GM21717 (cell line): Measurements from ENCODE around the gene TEX28.
"Not testable (repeated sequence)": the region's sequence is repeated elsewhere in the genome, so short reads cannot be mapped to it uniquely, and the experiment has no call there.

Experiments
- ATAC-seq: cut with Tn5 transposase; IDR thresholded peaks from one replicate; pipeline ENCODE4 v1.9.1; 2021; ENCODE audit warnings: mild to moderate bottlenecking, moderate library complexity; ENCODE audit not compliant: unreplicated experiment

TEX28 gene

DNA sequence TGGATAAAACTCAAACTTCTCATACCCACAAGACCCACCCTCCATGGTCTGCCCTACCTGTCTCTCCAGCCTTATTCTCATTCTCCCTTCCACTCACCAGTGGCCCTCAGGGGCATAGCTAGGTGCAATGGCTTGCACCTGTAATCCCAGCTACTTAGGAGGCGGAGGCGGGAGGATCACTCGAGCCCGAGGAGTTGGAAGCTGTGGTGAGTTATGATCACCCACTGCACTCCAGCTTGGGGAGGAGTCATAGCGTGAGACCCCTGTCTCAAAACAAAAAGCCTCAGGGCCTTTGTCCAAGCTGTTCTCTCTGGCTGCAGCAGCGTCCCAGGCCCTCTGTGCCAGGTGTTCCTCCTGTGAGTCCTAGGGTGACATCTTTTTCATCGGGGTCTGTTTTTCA is 17.2 kb upstream of the TEX28 start:
- no peak for ATAC-seq

DNA sequence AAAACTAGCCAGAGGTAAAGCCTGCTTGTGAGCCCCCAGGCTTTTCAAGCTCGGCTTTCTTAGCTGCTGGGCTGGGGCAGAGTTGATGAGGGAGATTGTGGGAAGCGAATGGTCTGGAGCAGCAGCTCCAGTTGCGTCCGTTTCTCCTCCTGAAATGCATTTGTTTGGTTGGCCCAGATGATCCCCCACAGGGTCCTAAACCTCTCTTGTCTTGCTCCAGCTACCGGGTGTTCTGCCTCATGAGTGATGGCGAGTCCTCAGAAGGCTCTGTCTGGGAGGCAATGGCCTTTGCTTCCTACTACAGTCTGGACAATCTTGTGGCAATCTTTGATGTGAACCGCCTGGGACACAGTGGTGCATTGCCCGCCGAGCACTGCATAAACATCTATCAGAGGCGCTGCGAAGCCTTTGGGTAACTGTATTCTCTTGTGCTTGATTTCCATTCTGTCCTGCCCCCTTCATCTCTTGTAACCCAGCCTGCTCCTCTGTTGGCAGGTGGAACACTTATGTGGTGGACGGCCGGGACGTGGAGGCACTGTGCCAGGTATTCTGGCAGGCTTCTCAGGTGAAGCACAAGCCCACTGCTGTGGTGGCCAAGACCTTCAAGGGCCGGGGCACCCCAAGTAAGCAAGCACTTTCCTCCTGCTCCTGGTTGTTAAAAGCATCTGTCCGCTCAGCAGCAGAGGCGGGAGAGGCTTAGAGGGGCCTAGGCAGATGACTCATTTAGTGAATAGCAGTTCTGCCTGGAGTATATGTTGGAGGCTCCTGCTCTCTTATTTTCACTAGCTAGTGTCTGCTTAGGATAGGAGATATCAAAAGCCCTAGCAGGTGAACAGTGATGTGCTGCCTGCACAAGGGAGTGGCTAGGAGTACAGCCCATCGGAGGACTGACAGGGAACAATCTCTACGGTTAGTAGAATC is 16.0 kb upstream of the TEX28 start:
- no peak for ATAC-seq

DNA sequence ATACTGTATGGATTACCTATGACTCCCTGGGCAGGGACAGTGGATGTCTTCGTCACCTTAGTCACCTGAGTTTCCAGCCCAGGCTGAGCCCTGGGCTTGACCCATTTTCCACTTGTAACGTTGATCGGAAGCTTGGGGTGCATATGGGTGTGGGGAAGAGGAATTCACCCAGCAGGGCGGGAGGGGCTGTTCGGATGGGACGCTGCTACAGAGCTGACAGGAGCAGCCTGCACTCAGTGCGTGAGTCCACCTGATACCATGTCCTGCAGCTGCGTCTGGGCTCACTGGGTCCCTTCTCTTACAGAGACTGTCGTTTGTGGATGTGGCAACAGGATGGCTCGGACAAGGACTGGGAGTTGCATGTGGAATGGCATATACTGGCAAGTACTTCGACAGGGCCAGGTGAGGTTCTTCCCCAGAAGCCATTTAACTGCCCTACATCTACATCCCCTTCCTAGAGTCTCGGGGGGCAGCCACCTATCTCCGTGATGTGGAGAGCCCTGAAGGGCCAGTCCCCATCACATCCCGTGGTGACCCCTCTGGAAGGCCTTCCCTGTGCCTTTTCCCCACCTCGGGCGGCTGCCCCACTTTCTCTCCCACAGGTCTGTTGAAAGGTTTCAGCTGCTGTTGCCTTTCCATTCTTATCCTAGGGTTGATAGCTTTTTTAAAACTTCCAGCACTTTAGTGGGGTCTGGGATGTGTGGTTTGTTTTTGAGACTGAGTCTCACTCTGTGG is 14.3 kb upstream of the TEX28 start:
- no peak for ATAC-seq

DNA sequence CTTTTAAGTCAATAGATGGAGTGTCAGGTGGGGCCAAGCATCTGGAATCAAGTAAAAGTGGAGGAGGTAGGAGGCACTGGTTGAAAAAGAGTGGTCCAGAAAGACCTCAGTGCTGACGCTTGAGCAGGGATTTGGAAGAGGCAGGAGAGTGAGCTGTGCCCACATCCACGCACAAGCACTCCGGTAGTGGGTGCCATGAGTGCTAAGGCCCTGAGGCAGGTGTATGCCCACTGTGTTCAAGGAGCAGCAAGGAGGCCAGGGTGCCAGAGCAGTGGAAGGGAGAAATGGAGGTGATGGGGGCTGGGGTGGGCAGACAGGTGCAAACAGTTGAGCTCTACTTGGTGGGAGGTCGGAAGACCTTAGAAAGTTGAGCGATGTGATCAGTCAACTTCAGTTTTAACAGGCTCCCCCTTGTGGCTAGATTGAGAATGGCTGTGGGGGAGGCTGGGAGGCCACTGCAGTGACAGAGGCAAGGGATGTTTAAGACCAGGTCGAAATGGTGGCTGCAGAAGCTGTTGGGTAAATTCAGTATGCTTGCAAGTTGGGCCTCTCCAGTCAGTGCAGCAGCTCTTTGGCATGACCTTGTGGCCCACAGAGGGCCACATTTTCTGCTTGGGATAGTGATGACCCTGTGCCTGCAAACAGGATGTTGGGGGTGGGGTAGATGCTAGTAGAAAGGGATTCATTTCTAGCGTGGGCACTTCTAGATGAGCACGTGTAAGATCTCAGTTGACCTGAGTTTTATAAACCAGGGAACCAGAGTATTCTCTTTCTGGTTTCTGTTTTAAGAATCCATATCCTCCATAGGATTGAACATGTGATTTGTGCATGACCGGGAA is 13.4 kb upstream of the TEX28 start:
- no peak for ATAC-seq

DNA sequence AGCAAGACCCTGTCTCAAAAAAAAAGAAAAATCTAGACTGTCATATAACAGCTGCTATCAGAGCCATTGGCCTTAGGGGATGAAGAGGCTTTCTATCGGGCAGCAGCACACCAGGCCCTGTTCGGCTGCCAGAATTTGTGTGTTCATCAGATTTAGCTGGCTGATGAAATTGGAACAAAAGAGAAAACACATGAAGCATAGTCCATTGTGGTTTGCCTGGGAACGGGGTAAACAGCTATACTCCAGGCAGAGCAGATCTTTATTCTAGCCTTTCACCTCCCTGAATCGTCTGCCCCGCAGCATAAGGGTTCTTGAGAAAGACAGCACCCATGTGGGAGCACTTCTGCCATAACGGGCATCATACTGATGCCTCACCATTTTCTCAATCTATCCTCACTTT is 12.3 kb upstream of the TEX28 start:
- no peak for ATAC-seq

DNA sequence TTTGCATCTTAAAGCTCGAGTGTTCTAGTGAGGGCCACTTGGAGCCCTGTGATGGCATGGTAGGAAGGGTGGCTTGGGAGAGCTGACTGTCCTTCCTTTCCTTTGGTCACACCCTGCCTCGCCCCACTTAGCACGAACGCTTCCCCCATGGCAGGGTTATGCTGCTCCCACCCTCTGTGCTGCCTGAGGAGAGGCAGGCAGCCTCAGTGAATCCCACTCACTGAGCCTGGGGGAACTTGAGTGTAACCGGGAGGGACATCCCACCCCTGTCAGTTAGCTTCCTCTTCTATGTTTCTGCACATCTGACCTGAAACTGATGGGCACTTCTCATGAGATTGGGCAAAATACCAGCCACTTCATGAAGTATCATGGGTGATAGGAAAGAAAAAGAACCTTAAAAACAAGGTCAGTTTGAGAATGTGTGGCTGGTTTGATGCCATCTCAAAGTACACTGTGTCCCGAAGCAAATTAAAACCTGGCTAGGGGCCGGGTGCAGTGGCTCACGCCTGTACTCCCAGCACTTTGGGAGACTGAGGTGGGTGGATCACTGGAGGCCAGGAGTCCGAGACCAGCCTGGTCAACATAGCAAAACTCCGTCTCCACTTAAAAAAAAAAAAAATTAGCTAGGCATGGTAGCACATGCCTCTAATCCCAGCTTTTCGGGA is 10.7 kb upstream of the TEX28 start:
- ATAC-seq, result no peak

DNA sequence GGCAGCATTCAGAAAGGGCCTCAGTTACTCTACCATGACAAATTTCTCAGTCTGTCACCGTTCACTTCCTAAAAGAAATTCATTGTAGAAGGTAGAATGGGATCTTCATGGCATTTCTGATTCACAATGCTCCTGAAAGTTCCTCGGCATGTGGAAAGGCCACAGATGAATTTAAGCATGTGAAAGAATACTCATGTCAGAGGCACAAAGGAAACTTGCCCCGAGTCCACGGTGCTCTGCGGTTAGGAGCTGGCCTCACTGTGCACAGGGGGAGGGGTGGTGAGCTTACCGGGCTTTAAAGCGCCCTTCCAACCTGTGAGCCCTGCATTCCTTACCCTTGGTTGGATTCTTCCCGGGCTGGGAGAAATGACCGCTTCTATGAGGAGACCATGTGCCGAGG is 9.9 kb upstream of the TEX28 start:
- no peak for ATAC-seq

DNA sequence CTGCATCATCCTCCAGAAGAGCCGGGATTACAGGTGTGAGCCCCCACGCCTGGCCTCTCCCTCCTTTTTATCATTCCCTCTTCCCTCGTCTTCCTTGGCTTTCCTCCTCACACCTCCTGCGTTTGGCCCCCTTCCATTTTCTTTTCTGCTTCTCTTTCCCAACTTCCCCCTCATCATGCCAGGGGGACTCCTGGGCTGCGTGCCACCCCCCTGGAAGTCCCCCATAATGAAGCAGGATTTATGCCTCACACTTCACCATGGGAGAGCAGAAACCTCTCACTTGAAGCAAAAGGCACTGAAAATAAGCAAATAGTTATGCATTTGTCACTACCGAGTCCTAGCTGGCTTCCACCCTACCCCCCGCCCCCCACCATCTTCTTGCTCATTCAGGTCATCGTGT is 8.6 kb upstream of the TEX28 start:
- ATAC-seq, result no peak

DNA sequence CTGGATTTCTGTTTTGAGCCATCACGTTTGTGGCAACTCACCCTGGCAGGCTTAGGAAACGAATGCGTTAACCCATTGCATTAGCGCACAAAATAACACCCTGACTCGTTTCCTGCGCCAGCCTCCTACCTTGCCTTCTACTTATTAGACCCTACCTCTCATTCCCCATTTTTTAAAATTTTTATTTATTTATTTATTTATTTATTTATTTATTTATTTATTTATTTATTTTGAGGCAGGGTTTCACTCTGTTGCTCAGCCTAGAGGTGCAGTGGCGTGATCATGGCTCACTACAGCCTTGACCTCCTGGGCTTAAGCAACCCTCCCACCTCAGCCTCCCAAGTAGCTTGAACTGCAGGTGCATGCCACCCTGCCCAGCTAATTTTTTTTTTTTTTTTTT is 8.1 kb upstream of the TEX28 start:
- not testable (repeated sequence) for ATAC-seq

DNA sequence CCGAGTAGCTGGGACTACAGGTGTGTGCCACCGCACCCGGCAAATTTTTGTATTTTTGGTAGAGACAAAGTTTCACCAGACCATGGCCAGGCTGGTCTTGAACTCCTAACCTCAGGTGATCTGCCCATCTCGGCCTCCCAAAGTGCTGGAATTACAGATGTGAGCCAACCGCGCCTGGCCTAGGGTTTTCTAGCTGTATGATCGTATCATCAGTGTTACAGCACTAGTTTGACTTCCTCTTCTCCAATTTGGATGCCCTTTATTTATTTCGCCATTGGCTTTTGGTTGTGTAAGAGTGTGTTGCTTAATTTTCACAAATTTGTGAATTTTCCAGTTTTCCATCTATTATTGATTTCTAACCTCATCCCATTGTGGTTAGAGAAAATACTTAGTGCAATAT is 5.9 kb upstream of the TEX28 start:
- no peak for ATAC-seq

DNA sequence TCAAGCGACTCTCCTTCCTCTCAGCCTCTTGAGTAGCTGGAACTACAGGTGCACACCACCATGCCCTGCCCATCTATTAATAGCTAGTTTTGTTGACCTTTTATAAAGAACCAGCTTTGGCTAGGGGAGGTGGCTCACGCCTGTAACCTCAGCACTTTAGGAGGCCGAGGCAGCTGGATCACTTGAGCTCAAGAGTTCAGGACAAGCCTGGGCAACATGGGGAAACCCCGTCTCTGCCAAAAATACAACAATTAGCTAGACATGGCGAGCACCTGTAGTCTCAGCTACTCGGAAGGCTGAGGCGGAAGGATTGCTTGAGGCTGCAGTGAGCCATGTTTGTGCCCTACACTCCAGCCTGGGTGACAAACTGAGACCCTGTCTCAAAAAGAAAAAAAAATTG is 3.4 kb upstream of the TEX28 start:
- ATAC-seq, result no peak

DNA sequence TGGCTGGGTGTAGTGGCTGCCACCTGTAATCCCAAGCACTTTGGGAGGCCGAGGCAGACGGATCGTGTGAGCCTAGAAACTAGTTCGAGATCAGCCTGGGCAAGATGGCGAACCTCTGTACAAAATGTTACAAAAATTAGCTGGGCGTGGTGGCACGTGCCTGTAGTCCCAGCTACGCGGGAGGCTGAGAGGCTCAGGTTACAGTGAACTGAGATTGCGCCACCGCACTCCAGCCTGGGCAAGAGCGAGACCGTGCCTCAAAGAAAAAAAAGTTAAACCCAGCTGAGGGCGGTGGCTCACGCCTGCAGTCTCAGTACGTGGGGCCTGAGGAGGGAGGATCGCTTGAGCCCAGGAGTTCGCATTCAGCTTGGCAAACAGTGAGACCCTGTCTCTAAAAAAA is 1.8 kb upstream of the TEX28 start:
- ATAC-seq, result no peak

DNA sequence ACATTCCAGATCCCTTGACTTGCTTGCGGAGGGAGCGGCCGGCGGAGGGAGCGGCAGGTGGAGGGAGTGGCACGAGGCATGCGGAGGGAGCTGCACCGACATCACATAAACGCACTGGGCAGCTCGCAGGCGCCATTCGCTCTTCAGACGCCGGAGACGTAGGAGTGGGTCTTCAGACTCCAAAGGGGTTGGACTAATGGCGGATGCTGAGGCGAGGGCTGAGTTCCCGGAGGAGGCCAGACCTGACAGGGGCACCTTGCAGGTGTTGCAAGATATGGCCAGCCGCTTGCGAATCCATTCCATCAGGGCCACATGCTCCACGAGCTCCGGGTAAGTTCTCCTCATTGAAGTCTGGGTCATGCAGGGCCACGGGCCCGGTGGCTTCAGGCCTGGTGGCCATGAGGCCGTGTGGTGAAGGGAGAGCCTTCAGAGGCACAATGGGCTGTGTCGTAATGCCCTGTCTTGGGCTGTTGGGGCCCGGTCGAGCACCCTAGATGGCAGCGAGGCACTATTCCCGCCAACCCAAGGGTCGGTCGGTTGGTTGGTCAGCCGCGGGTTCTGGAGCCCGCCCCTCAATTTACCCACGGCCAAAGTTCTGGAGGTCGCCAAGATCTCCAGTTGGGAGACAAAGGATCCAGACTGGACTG is 863 bp upstream of the TEX28 start, which contains the start of gene TKTL1:
Gene TKTL1 (plus strand): TSS at position 132 of the 647 bp plus-strand sequence. CDS start 65 bp downstream, at position 197.
- no peak for ATAC-seq

DNA sequence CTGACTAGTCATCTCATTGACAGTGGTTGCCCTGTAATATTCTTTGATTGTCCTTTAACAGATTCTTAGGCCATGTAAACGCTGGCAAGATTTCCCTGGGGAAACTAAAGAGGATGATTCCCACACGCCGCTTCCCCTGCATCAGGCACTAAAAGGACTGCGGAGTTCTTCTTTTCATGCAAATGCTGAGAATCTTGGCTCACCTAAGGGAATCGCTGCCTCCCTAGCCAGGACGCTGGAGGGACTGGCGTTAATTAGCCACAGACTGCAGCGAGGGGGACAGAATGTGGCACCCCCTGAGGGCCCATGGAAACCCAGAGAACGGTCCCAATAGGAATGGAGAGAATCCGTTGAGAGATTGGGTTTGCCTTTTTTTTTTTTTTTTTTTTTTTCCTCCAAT is 8.5 kb downstream of the TEX28 start:
- ATAC-seq, result not testable (repeated sequence)

DNA sequence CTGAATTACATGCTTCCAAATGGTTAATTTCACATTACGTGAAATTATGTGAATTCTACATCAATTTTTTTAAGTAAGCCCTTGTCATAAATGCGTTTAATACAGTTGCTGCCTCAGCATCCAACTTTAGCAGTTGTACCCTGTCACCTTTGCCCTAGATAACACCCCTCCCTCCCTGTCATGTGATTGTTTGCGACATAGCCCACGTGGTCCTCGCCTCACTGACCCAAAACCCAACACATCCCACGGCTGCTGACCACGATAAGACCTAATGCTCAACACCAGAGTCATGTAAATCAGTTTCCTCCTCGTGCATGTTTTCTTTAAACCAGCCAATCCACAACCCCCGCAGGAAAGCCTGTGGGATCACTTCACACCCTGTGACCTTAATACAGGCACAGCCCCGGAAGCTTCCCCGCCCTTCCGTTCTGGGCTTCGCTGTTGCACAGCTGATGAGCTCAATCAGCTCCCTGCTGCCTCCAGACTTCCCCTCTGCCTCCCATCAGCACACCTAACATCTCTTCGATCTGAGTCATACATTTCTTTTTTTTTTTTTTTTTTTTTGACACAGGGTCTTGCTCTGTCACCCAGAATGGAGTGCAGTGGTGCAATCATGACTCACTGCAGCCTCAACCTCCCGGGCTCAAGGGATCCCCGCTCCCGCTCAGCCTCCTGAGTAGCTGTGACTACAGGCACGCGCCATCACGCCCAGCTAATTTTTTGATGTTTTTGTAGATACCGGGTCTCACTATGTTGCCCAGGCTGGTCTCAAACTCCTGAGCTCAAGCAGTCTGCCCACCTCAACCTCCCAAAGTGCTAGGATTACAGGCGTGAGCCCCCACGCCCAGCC is 10.2 kb downstream of the TEX28 start:
- peak; percentile 63 for ATAC-seq

DNA sequence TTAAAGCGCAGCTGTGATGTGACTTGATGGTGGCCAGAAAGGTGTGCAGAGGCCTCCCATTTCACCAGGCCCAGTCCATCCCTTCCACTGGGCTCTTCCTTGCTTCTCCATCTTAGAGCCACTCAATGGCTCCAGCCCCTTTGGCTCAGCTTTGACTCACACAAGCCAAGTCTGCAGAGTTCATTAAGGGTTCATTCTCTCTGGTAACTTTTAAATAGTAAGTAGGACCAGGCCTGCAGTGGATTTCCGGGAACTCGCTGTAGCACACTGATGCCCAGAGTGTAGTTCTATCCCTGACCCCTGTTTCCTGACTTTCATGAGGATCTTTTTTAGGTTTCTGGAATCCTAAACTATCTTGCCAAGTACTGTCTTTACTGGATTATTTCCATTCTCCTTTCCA is 25.7 kb downstream of the TEX28 start:
- ATAC-seq, result not testable (repeated sequence)

DNA sequence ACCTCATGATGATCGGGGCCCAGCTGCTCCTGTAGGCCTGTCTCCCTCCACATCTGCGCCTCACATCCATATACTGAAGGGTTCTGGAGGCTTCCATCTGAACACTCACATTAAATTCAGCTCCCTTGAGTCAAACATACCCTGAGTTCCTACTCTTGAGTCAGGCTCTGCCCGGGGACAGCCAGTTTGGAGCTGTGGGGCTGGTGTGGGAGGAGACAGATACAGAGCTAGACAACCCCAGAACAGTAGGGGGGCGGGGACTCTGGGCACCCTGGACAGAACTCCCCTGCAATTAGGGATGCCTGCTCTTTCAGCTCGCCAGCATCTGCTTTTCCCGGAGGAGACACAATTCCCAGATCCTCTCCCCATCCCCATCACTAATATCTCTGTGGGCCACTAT is 31.9 kb downstream of the TEX28 start:
- not testable (repeated sequence) for ATAC-seq

DNA sequence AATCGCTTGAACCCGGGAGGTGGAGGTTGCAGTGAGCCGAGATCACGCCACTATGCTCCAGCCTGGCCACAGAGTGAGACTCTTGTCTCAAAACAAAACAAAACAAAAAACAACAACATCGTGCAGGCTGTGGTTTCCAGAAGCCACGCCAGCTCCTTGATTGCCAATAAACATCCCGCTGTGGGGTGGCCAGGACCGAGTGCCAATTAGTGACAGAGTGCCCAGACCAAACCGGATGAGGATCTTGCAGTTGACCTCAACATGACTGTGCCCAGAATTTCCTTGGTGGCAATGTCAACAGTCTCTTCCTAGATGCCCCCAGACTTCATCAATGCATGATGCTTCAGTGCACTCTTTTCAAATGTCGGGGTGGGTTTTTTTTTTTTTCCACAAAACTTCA is 36.2 kb downstream of the TEX28 start:
- ATAC-seq, result not testable (repeated sequence)

DNA sequence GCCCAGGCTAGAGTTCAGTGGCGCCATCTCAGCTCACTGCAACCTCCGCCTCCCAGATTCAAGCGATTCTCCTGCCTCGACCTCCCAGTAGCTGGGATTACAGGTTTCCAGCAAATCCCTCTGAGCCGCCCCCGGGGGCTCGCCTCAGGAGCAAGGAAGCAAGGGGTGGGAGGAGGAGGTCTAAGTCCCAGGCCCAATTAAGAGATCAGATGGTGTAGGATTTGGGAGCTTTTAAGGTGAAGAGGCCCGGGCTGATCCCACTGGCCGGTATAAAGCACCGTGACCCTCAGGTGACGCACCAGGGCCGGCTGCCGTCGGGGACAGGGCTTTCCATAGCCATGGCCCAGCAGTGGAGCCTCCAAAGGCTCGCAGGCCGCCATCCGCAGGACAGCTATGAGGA is 37.6 kb downstream of the TEX28 start, which contains the start of gene OPN1MW3:
Gene OPN1MW3 (plus strand): TSS at position 301 of the 400 bp plus-strand sequence. CDS start 38 bp downstream, at position 339.
- ATAC-seq, result not testable (repeated sequence)
